H1 (cell line): ENCODE data around the gene IFT74. TPM values are rescaled to one million over a fixed set of nuclear protein-coding genes. Genes with fewer than 3 reads are reported as not detected.

Experiments
- CTCF ChIA-PET: fragments of 300-600 bp; sonication (Branson Sonifier 250); formaldehyde crosslinking; loops from one replicate; lab custom pipeline; 2021; ENCODE audit not compliant: partially characterized antibody; lab: Charles Lee
- POLR2A ChIA-PET: fragments of 300-600 bp; sonication (Branson Sonifier 250); formaldehyde crosslinking; loops from one replicate; lab custom pipeline; 2021; ENCODE audit warnings: inconsistent platforms; ENCODE audit not compliant: partially characterized antibody; lab: Charles Lee
- DNase-seq, 2 experiments: peaks; one replicate each; pipeline versions ENCODE4 v3.0.0 to v3.0.0-alpha.2; 2010 to 2022; ENCODE audit warnings: low spot score in 2 of 2, low read depth in 1 of 2, mixed read lengths in 1 of 2
- FAIRE-seq: peaks from 2 replicates; lab custom pipeline; 2011; peaks lifted over from hg19 to GRCh38; lab: Jason Lieb, UNC
- H2AFZ ChIP-seq: 2 replicates; pipeline ENCODE4 v1.8.1; 2012; ENCODE audit warnings: low read length, inconsistent platforms
- H2AK5ac ChIP-seq: 2 replicates; pipeline ENCODE4 v1.6.1; 2013; ENCODE audit warnings: low read depth, low read length
- H2BK120ac ChIP-seq: replicated peaks from 2 replicates; pipeline ENCODE3; 2013; ENCODE audit warnings: low read depth, low read length, inconsistent platforms
- H2BK12ac ChIP-seq: 2 replicates; pipeline ENCODE4 v1.6.1; 2013; ENCODE audit warnings: low read depth, low read length
- H2BK15ac ChIP-seq: 2 replicates; pipeline ENCODE4 v1.6.1; 2013; ENCODE audit warnings: low read length
- H2BK20ac ChIP-seq: 2 replicates; pipeline ENCODE4 v1.6.1; 2013; ENCODE audit warnings: low read length
- H2BK5ac ChIP-seq: 2 replicates; pipeline ENCODE4 v1.6.1; 2013; ENCODE audit warnings: low read depth, low read length
- H3K14ac ChIP-seq: 2 replicates; pipeline ENCODE4 v1.6.1; 2013; ENCODE audit warnings: inconsistent platforms; ENCODE audit not compliant: insufficient read length
- H3K18ac ChIP-seq: 2 replicates; pipeline ENCODE4 v1.6.1; 2013; ENCODE audit warnings: low read length; ENCODE audit errors: extremely low read depth
- H3K23ac ChIP-seq: 2 replicates; pipeline ENCODE4 v1.6.1; 2013; ENCODE audit warnings: inconsistent platforms; ENCODE audit not compliant: insufficient read length
- H3K23me2 ChIP-seq: 2 replicates; pipeline ENCODE4 v1.6.1; 2013; ENCODE audit warnings: low read depth, low read length
- H3K27ac ChIP-seq: 2 replicates; pipeline ENCODE4 v1.6.1; 2011; ENCODE audit warnings: low read depth, low read length, inconsistent platforms
- H3K27me3 ChIP-seq, 4 experiments: replicated peaks in 1 of 4; 1 replicate in 1 of 4; 2 replicates in 3 of 4; pipeline versions ENCODE4 v1.6.1 to v1.8.1; 2011 to 2013; ENCODE audit warnings: low read length in 3 of 4, mild to moderate bottlenecking in 3 of 4, inconsistent platforms in 2 of 4, mixed read lengths in 2 of 4, moderate library complexity in 1 of 4; ENCODE audit not compliant: control insufficient read depth in 3 of 4, insufficient read depth in 3 of 4; ENCODE audit errors: extremely low read depth in 1 of 4
- H3K36me3 ChIP-seq, 4 experiments: 2 replicates each; pipeline versions ENCODE4 v1.6.1 to v1.8.1; 2011 to 2013; ENCODE audit warnings: mild to moderate bottlenecking in 4 of 4, low read length in 3 of 4, moderate library complexity in 2 of 4, control low read depth in 1 of 4, inconsistent platforms in 1 of 4; ENCODE audit not compliant: insufficient read depth in 4 of 4, control insufficient read depth in 2 of 4
- H3K4ac ChIP-seq: replicated peaks from 2 replicates; pipeline ENCODE3; 2013; ENCODE audit warnings: low read length, low read depth, mixed read lengths, inconsistent platforms; ENCODE audit not compliant: insufficient read length
- H3K4me1 ChIP-seq, 4 experiments: replicated peaks in 1 of 4; 1 replicate in 1 of 4; 2 replicates in 3 of 4; pipeline versions ENCODE4 v1.6.1 to v1.8.1; 2011 to 2013; ENCODE audit warnings: low read length in 3 of 4, inconsistent platforms in 2 of 4, mixed read lengths in 1 of 4; ENCODE audit not compliant: insufficient read depth in 4 of 4, control insufficient read depth in 3 of 4
- H3K4me2 ChIP-seq, 2 experiments: 2 replicates each; pipeline versions ENCODE4 v1.6.1 to v1.8.1; 2011 to 2013; ENCODE audit warnings: low read depth in 2 of 2, low read length in 2 of 2, control low read depth in 1 of 2, inconsistent platforms in 1 of 2, mild to moderate bottlenecking in 1 of 2; ENCODE audit not compliant: insufficient read depth in 1 of 2
- H3K4me3 ChIP-seq, 4 experiments: fragments of 200-600, 300-600 bp in 1 of 4; sonication (generic), shearing (Covaris generic), sonication (Bioruptor Twin) in 1 of 4; 2 replicates each; pipeline versions ENCODE4 v1.5.1 to v1.8.1; 2011 to 2016; ENCODE audit warnings: low read length in 4 of 4, low read depth in 3 of 4, control low read depth in 2 of 4, inconsistent platforms in 2 of 4, mild to moderate bottlenecking in 2 of 4, mixed read lengths in 1 of 4, moderate library complexity in 1 of 4; ENCODE audit not compliant: insufficient read depth in 2 of 4; ENCODE audit errors: extremely low read depth in 1 of 4
- H3K56ac ChIP-seq: replicated peaks from 2 replicates; pipeline ENCODE3; 2013; ENCODE audit warnings: low read depth, mild to moderate bottlenecking, mixed read lengths, low read length, inconsistent platforms; ENCODE audit not compliant: insufficient read length
- H3K79me1 ChIP-seq: 2 replicates; pipeline ENCODE4 v1.6.1; 2013; ENCODE audit warnings: low read depth, low read length, control low read depth
- H3K79me2 ChIP-seq, 2 experiments: 2 replicates each; pipeline versions ENCODE4 v1.6.1 to v1.8.1; 2012 to 2013; ENCODE audit warnings: low read length in 2 of 2, mild to moderate bottlenecking in 2 of 2, inconsistent platforms in 1 of 2; ENCODE audit not compliant: insufficient read depth in 2 of 2, control insufficient read depth in 1 of 2
- H3K9ac ChIP-seq, 4 experiments: replicated peaks in 1 of 4; 1 replicate in 1 of 4; 2 replicates in 3 of 4; pipeline versions ENCODE4 v1.6.1 to v1.8.1; 2011 to 2013; ENCODE audit warnings: low read depth in 3 of 4, low read length in 3 of 4, control low read depth in 2 of 4, mild to moderate bottlenecking in 2 of 4, moderate library complexity in 2 of 4, inconsistent platforms in 1 of 4; ENCODE audit errors: extremely low read depth in 1 of 4
- H3K9me3 ChIP-seq, 2 experiments: 2 replicates each; pipeline versions ENCODE4 v1.6.1 to v1.8.1; 2012 to 2013; ENCODE audit warnings: mild to moderate bottlenecking in 2 of 2, moderate library complexity in 2 of 2, control low read depth in 1 of 2, inconsistent platforms in 1 of 2, low read depth in 1 of 2, low read length in 1 of 2, mixed read lengths in 1 of 2; ENCODE audit not compliant: insufficient read depth in 2 of 2
- H4K20me1 ChIP-seq, 2 experiments: replicated peaks in 1 of 2; 2 replicates each; pipeline versions ENCODE3 to v1.8.1; 2011 to 2013; ENCODE audit warnings: inconsistent platforms in 2 of 2, low read length in 2 of 2, mild to moderate bottlenecking in 1 of 2; ENCODE audit not compliant: insufficient read depth in 2 of 2, control insufficient read depth in 1 of 2
- H4K5ac ChIP-seq: 2 replicates; pipeline ENCODE4 v1.6.1; 2013; ENCODE audit warnings: low read length, low read depth, mixed read lengths, inconsistent platforms; ENCODE audit not compliant: insufficient read length
- H4K8ac ChIP-seq: 2 replicates; pipeline ENCODE4 v1.8.0; 2013; ENCODE audit warnings: mild to moderate bottlenecking, moderate library complexity, low read length, inconsistent platforms; ENCODE audit not compliant: insufficient read depth; ENCODE audit errors: extremely low read depth
- H4K91ac ChIP-seq: replicated peaks from 2 replicates; pipeline ENCODE3; 2013; ENCODE audit warnings: low read length, mixed read lengths, inconsistent platforms; ENCODE audit not compliant: insufficient read length
- HDAC2 ChIP-seq, 2 experiments: fragments of 300-600 bp in 1 of 2; sonication (generic) in 1 of 2; IDR thresholded peaks; 2 replicates each; pipeline ENCODE4 v1.6.1; 2011 to 2012; ENCODE audit warnings: low read depth in 2 of 2, low read length in 2 of 2, mild to moderate bottlenecking in 2 of 2, moderate library complexity in 2 of 2, borderline replicate concordance in 1 of 2, inconsistent platforms in 1 of 2
- PHF8 ChIP-seq: fragments of 200-600 bp; sonication (generic); conservative IDR thresholded peaks from 2 replicates; pipeline ENCODE4 v1.7.1; 2012; ENCODE audit warnings: low read depth, mild to moderate bottlenecking, inconsistent platforms, low read length, moderate library complexity
- RAD21 ChIP-seq, 2 experiments: IDR thresholded peaks in 1 of 2; conservative IDR thresholded peaks in 1 of 2; 2 replicates each; pipeline ENCODE4 v1.6.1; 2011; ENCODE audit warnings: low read depth in 2 of 2, low read length in 2 of 2, improper control_type of control experiment in 1 of 2, inconsistent platforms in 1 of 2, mild to moderate bottlenecking in 1 of 2, moderate library complexity in 1 of 2
- RFX5 ChIP-seq: IDR thresholded peaks from 2 replicates; pipeline ENCODE4 v1.6.1; 2011; ENCODE audit warnings: low read depth, low read length, improper control_type of control experiment, borderline replicate concordance
- SP4 ChIP-seq: IDR thresholded peaks from 2 replicates; pipeline ENCODE4 v1.6.1; 2012; ENCODE audit warnings: low read length, inconsistent platforms
- WGBS, 2 experiments: shearing (Covaris generic) in 1 of 2; methylation state at CpG; one replicate each; pipeline versions ENCODE4 v1.1.6 to v1.1.7; 2013 to 2015; ENCODE audit warnings: low lambda C conversion rate in 2 of 2, mixed read lengths in 2 of 2, inconsistent platforms in 1 of 2, low coverage in 1 of 2, missing lambda C conversion rate in 1 of 2; ENCODE audit not compliant: insufficient replicate concordance in 2 of 2, insufficient coverage in 1 of 2, insufficient read length in 1 of 2; ENCODE audit errors: extremely low coverage in 1 of 2, missing lambda C conversion rate in 1 of 2; 5-methylcytosine and 5-hydroxymethylcytosine counted together
- polyA plus RNA-seq, 7 experiments: library from polyadenylated mRNA; depleted of rRNA in 3 of 7; stranded (reverse) in 5 of 7; unstranded in 2 of 7; fragments of >200 nt in 5 of 7; fragments of 200-250 nt in 2 of 7; gene quantifications; 1 replicate in 5 of 7; 2 replicates in 1 of 7; 4 replicates in 1 of 7; pipeline versions ENCODE4 v1.2.1 to v1.2.3, GENCODE V29; 2011 to 2013; ENCODE audit warnings: missing spikeins in 2 of 7, mixed read lengths in 2 of 7
- total RNA-seq: library from RNA; stranded (reverse); fragmentation: NEBNext Ultra II Directional; extraction: Animal tissue kit (Norgen Biotek cat#: 25700); gene quantifications from 2 replicates; pipeline ENCODE4 v1.2.1, GENCODE V29; 2021

The IFT74 gene
- total and polyA plus RNA-seq, 2 of the 8 experiments (the other 6 are each of a cell fraction or from before 2014, with no cell fraction given): 4.4 to 17.8 TPM

GRCh38 chr9:26973989-26974388 lies 17.8 kb downstream of the IFT74 start:
- Histone ChIP-seq H2BK5ac (no peak overlapping the region), H2BK15ac (no peak overlapping the region), H3K56ac (no peak overlapping the region), H3K9ac (no peak overlapping the region), H2AK5ac (no peak overlapping the region), H3K14ac (no peak overlapping the region), H2BK20ac (no peak overlapping the region), H3K23ac (no peak overlapping the region), H3K4me1 (peaks cover 0 to 19% (median 9%) of the 10 kb centered on the region in 4 experiments; a peak in 5 of 7 replicates), H4K8ac (no peak overlapping the region), H3K23me2 (peaks cover 4% of the 10 kb centered on the region), H3K79me2 (no peaks in the 10 kb centered on the region), H3K4me2 (no peak overlapping the region; a peak in 1 of 4 replicates), H4K20me1 (no peaks in the 10 kb centered on the region), H4K91ac (no peak overlapping the region), H3K27me3 (no peaks in the 10 kb centered on the region), H3K79me1 (no peaks in the 10 kb centered on the region), H2AFZ (no peak overlapping the region), H3K18ac (no peak overlapping the region), H3K4ac (no peak overlapping the region), H3K27ac (no peak overlapping the region), H4K5ac (no peak overlapping the region), H3K4me3 (no peak overlapping the region), H3K36me3 (no peaks in the 10 kb centered on the region; a peak in 1 of 8 replicates), H3K9me3 (no peaks in the 10 kb centered on the region), H2BK120ac (no peak overlapping the region), H2BK12ac (no peak overlapping the region)
- TF ChIP-seq SP4 (no peak), RFX5 (no peak), PHF8 (no peak), RAD21 (IDR thresholded peaks at IDR 0.05 in 1 of 2, conservative IDR thresholded peaks at IDR 0.05 in 1 of 2; ENCODE audit: low read depth in 2 of 2, low read length in 2 of 2) (peak; percentile 27 to 53; a peak in 3 of 4 replicates), HDAC2 (IDR thresholded peaks at IDR 0.05; ENCODE audit: borderline replicate concordance in 1 of 2, low read depth in 2 of 2, low read length in 2 of 2) (no peak)
- DNase-seq: no peak
- ChIA-PET POLR2A (interaction anchor here (1.0 to 4.4 kb wide), 4 partner anchors 18 to 81 kb away, joined by 4 to 39 read pairs (median 12); partner anchors contain the start of genes CAAP1, IFT74 and PLAA), CTCF (interaction anchor here (0.7 to 3.3 kb wide), 10 partner anchors 10 to 103 kb away, joined by 3 to 23 read pairs (median 3); partner anchors contain the start of genes CAAP1 and IFT74)
- peak; percentile 55 for FAIRE-seq
- 87% methylated on average over 5 of the region's 5 CpGs; no CpG with 5 or more reads in 1 of the 2 experiments for WGBS, 2 experiments
